ENCODE measurements around the gene UBE2C. TPM values are rescaled to one million over a fixed set of nuclear protein-coding genes. Genes with fewer than 3 reads are reported as not detected.

Gene UBE2C
- total and polyA plus RNA-seq, 12 donors, result 0.79 to 43.3 (median 2.7) TPM

DNA sequence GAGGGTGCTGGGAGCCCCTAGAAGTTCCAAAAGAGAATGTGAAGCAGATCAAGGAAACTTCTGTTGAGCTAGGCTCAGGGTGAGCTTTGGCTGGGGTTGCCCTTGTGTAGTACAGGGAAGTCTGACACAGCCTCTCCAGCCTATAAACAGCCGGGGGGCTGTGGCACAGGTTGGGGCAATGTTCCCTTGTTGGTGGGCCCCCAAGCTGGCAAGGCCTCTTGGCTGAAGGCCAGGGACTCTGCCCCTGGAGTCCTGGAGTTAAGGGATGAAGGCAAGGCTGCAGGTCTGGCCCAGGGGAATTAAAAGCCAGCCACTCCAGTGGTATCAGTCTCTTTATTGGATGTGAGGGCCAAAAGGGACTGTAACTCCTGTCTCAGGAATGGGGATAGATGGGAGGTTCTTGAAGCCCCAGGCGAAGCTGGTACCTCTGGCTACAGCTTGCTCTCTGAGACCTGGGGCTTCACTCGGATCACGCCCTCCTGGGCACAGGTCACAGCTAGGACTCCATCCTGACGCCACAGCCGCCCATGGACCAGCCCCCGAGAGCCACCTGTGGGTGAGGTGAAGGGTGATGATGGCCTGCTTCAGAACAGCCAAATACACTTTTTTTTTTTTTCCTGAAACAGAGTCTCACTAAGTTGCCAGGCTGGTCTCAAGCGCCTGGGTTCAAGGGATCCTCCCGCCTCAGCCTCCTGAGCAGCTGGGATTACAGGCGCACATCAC is 29.1 kb downstream of the UBE2C start:
- Histone ChIP-seq H3K9me3 (replicated peaks in 1 of 3) (no peaks in the 10 kb centered on the region), H3K4me3 (no peak overlapping the region), H3K36me3 (replicated peaks in 1 of 2) (peaks cover 0 to 76% of the 10 kb centered on the region in 2 donors), H3K27me3 (no peaks in the 10 kb centered on the region), H3K4me1 (replicated peaks in 1 of 2) (peaks cover 12 to 43% of the 10 kb centered on the region in 2 donors), H3K27ac (peak overlapping the region in 3 of 5 donors; percentile 47 to 71 (median 63))
- 81 to 93% (median 88%) methylated on average over 10 of the region's 10 CpGs for WGBS, 4 donors
- no peak for TF ChIP-seq POLR2A (IDR thresholded peaks at IDR 0.05)
- TF ChIP-seq, protein P1, sequence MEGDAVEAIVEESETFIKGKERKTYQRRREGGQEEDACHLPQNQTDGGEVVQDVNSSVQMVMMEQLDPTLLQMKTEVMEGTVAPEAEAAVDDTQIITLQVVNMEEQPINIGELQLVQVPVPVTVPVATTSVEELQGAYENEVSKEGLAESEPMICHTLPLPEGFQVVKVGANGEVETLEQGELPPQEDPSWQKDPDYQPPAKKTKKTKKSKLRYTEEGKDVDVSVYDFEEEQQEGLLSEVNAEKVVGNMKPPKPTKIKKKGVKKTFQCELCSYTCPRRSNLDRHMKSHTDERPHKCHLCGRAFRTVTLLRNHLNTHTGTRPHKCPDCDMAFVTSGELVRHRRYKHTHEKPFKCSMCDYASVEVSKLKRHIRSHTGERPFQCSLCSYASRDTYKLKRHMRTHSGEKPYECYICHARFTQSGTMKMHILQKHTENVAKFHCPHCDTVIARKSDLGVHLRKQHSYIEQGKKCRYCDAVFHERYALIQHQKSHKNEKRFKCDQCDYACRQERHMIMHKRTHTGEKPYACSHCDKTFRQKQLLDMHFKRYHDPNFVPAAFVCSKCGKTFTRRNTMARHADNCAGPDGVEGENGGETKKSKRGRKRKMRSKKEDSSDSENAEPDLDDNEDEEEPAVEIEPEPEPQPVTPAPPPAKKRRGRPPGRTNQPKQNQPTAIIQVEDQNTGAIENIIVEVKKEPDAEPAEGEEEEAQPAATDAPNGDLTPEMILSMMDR (IDR thresholded peaks at IDR 0.05), result no peak
- peak in 1 of 7 donors; percentile 44 for DNase-seq
- intact Hi-C loops (cut with DNase I), result no loop called here

DNA sequence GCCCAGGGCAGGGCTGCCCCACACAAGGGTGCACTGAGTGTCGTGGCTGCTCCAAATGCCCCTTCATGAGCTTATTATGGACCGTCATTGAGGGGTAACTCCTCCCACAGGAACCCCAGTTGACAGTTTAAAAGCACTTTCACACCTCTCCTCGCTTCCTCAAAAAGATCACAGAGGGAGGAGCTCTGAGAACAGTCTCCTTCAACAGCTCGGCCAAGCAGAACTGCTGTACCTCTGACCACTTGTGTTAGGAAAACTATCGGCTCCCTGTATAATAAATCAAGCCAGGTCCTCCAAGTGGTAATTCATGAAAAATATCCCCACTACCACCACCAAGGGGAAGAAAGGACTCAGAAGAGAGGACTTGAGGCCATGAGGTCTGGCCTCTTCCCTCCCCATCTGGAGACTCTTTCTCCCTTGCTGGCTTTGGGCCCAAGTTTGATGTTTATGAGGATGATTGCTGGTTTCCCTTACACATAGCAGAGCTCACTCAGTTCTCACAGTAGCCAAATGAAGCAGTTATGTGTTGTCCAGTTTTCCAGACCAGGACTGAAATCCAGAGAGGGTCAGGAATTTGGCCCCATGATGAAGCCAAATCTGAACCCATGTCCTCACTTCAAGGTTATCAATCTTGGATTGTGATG is 29.8 kb downstream of the UBE2C start:
- peak in 4 of 7 donors; percentile 41 to 62 (median 57) for DNase-seq

DNA sequence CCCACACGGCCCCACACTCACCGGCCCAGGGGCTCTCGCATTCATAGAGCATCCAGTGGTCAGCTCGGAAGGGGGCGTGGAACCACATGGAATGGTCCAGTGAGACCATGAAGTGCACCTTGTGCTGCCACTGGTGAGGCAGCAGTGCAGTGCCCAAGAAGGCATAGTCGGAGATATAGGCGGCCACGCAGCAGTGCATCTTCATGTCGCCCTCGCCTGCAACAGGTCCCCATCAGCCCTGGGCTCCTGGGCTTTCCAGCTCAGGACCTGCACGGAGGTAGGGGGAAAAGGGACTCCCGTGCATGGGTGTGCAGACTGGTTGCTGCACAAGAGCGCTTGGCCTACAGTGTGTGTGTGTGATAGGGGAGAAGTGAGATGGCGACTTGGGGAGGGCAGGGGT is 31.1 kb downstream of the UBE2C start:
- WGBS, 4 donors, result 83 to 87% (median 85%) methylated on average over 3 to 14 of the region's 14 CpGs
- Histone ChIP-seq H3K4me3 (no peak overlapping the region), H3K9me3 (replicated peaks in 1 of 3) (no peaks in the 10 kb centered on the region), H3K36me3 (replicated peaks in 1 of 2) (peaks cover 0 to 87% of the 10 kb centered on the region in 2 donors), H3K27ac (peak overlapping the region in 3 of 5 donors; percentile 47 to 71 (median 63)), H3K4me1 (replicated peaks in 1 of 2) (peaks cover 12 to 34% of the 10 kb centered on the region in 2 donors), H3K27me3 (no peaks in the 10 kb centered on the region)
- DNase-seq, result no peak
- TF ChIP-seq, protein P1 (IDR thresholded peaks at IDR 0.05), result no peak
- TF ChIP-seq POLR2A (IDR thresholded peaks at IDR 0.05), result no peak
- intact Hi-C loops (cut with DNase I), result no loop called here

More for the DNA sequence above, 29.8 kb downstream of the UBE2C start:
- intact Hi-C loops (cut with DNase I), result no loop called here
- peak in 1 of 2 donors; percentile 12 for TF ChIP-seq POLR2A (IDR thresholded peaks at IDR 0.05)
- TF ChIP-seq, protein P1 (IDR thresholded peaks at IDR 0.05), result peak in 1 of 6 experiments; percentile 12
- Histone ChIP-seq H3K27ac (peak overlapping the region in 3 of 5 donors; percentile 47 to 71 (median 63)), H3K36me3 (replicated peaks in 1 of 2) (peaks cover 0 to 83% of the 10 kb centered on the region in 2 donors), H3K27me3 (no peaks in the 10 kb centered on the region), H3K4me1 (replicated peaks in 1 of 2) (peaks cover 12 to 36% of the 10 kb centered on the region in 2 donors), H3K4me3 (no peak overlapping the region), H3K9me3 (replicated peaks in 1 of 3) (no peaks in the 10 kb centered on the region)
- 18 to 36% (median 23%) methylated on average over 2 to 5 of the region's 5 CpGs for WGBS, 4 donors

DNA sequence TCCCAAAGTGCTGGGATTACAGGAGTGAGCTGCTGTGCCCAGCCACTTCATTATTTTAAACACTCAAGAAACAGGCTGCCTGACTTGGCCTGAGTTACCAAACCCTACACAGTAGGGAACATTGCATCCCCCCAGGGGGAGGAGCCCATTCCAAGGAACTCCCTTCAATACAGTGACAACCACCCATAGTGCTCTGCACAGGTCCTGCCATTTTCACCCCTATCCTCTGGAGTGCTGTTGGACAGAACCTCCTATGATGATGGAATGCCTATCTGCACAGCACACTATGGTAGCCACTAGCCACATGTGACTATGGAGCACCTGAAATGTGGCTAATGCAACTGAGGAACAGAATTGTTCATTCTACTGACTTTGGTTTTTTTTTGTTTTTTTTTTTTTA is 33.0 kb downstream of the UBE2C start:
- peak overlapping the region in 3 of 5 donors; percentile 36 to 45 (median 45) for H3K27ac ChIP-seq
- H3K27me3 ChIP-seq, result no peaks in the 10 kb centered on the region

More for the DNA sequence above, 33.0 kb downstream of the UBE2C start:
- H3K4me1 ChIP-seq (replicated peaks in 1 of 2), result peaks cover 18 to 41% of the 10 kb centered on the region in 2 donors
- peaks cover 0 to 78% of the 10 kb centered on the region in 2 donors for H3K36me3 ChIP-seq (replicated peaks in 1 of 2)
- H3K4me3 ChIP-seq, result no peak overlapping the region
- no peak for DNase-seq
- TF ChIP-seq, protein P1 (IDR thresholded peaks at IDR 0.05), result no peak
- TF ChIP-seq POLR2A (IDR thresholded peaks at IDR 0.05), result no peak
- intact Hi-C loops (cut with DNase I), result no loop called here
- no peaks in the 10 kb centered on the region for H3K9me3 ChIP-seq (replicated peaks in 1 of 3)
